GM06990 (cell line): ENCODE results near the gene SPDYE4.

Experiments used
- DNase-seq: peaks from one replicate; pipeline ENCODE4 v3.0.0-alpha.2; 2011; ENCODE audit not compliant: insufficient read length; ENCODE audit errors: extremely low read depth
- H3K27me3 ChIP-seq: replicated peaks from 2 replicates; pipeline ENCODE4 v1.6.0; 2011; ENCODE audit warnings: low read length; ENCODE audit not compliant: control insufficient read depth, insufficient read depth
- H3K36me3 ChIP-seq: 2 replicates; pipeline ENCODE4 v1.5.1; 2011; ENCODE audit warnings: low read length; ENCODE audit not compliant: control insufficient read depth, insufficient read depth
- H3K4me3 ChIP-seq: replicated peaks from 2 replicates; pipeline ENCODE4 v1.5.1; 2011; ENCODE audit warnings: low read depth, mild to moderate bottlenecking, control low read depth, low read length
- CTCF ChIP-seq: IDR thresholded peaks from 2 replicates; pipeline ENCODE4 v1.5.1; 2011; ENCODE audit warnings: low read length, control low read depth, mild to moderate bottlenecking, inconsistent platforms; ENCODE audit not compliant: insufficient read depth, poor library complexity, severe bottlenecking

The SPDYE4 gene

GRCh38 chr17:8736362-8736761, 22.0 kb downstream of the SPDYE4 start:
- Histone ChIP-seq H3K4me3 (no peak overlapping the region), H3K27me3 (no peaks in the 10 kb centered on the region; the same call in none of the 2 replicates), H3K36me3 (no peaks in the 10 kb centered on the region)
- DNase-seq: no peak
- no peak for TF ChIP-seq CTCF

DNA sequence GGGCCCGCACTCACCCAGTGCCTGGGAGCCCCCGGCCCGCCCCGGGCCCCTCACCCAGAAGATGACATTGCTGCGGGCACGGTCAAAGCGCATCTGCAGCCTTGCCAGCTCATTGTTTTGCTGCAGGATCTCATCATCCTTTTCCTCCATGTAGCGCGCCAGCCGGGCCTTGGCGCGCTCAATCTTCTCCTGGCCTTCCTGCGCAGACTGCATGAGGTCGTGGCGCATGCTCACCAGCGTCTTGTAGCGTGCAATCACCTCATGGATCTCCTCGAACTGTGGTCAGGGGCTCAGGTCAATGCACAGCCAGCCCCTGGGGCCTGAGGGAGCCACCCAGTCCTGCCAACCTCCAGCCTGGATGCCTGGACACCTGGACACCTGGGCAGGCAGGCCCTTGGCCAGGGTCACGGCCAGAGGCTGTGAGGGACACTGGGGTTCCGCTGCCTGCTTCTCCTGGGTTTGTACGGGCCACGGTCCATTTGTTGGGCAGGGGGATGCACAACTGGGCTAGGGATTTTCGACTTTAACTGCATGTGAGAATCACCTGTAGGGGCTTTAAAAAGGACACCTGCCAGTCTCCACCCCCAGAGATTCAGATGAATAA, 22.9 kb downstream of the SPDYE4 start:
- Histone ChIP-seq H3K36me3 (no peaks in the 10 kb centered on the region), H3K27me3 (no peaks in the 10 kb centered on the region; the same call in none of the 2 replicates), H3K4me3 (no peak overlapping the region)
- no peak for DNase-seq
- TF ChIP-seq CTCF: no peak

GRCh38 chr17:8734876-8735275, 23.5 kb downstream of the SPDYE4 start:
- no peak for DNase-seq
- H3K27me3 ChIP-seq: no peaks in the 10 kb centered on the region; the same call in none of the 2 replicates
- TF ChIP-seq CTCF: no peak
- no peaks in the 10 kb centered on the region for H3K36me3 ChIP-seq
- no peak overlapping the region for H3K4me3 ChIP-seq

GRCh38 chr17:8732406-8733085, 25.8 kb downstream of the SPDYE4 start:
- H3K4me3 ChIP-seq: no peak overlapping the region
- H3K36me3 ChIP-seq: no peaks in the 10 kb centered on the region
- no peak for TF ChIP-seq CTCF
- no peaks in the 10 kb centered on the region; the same call in none of the 2 replicates for H3K27me3 ChIP-seq
- no peak for DNase-seq

GRCh38 chr17:8729860-8730259, 28.5 kb downstream of the SPDYE4 start:
- no peaks in the 10 kb centered on the region for H3K36me3 ChIP-seq
- no peak for DNase-seq
- no peak for TF ChIP-seq CTCF
- H3K27me3 ChIP-seq: no peaks in the 10 kb centered on the region; the same call in 1 of the 2 replicates
- H3K4me3 ChIP-seq: no peak overlapping the region
